Loucy (cell line): ENCODE data around the gene INPP5D.

Experiments used
- H2AFZ ChIP-seq: fragments of 200-600 bp; sonication (generic); 2 replicates; pipeline ENCODE4 v1.6.0; 2016; ENCODE audit warnings: antibody characterized with exemption, mild to moderate bottlenecking, low read length, moderate library complexity
- H3F3A ChIP-seq: fragments of 200-600 bp; 2 replicates; pipeline ENCODE4 v1.6.0; 2016; ENCODE audit warnings: antibody characterized with exemption, low read depth, mild to moderate bottlenecking
- H3K27me3 ChIP-seq: fragments of 200-600 bp; sonication (generic); 2 replicates; pipeline ENCODE4 v1.6.1; 2014; ENCODE audit warnings: low read length, mild to moderate bottlenecking; ENCODE audit not compliant: insufficient read depth, poor library complexity, severe bottlenecking
- H3K36me3 ChIP-seq: fragments of 200-600 bp; sonication (generic); 2 replicates; pipeline ENCODE4 v1.6.1; 2016; ENCODE audit warnings: low read length; ENCODE audit not compliant: insufficient read depth
- H3K4me1 ChIP-seq: fragments of 200-600 bp; sonication (generic); 2 replicates; pipeline ENCODE4 v1.5.1; 2014; ENCODE audit warnings: low read length, mild to moderate bottlenecking; ENCODE audit not compliant: insufficient read depth, poor library complexity, severe bottlenecking
- H3K4me2 ChIP-seq: fragments of 200-600 bp; sonication (generic); 2 replicates; pipeline ENCODE4 v1.6.0; 2014; ENCODE audit warnings: antibody characterized with exemption, low read length, low read depth, mild to moderate bottlenecking; ENCODE audit not compliant: poor library complexity, severe bottlenecking
- H3K4me3 ChIP-seq: fragments of 200-600 bp; sonication (generic); 2 replicates; pipeline ENCODE4 v1.5.1; 2014; ENCODE audit warnings: low read length, mild to moderate bottlenecking, mixed read lengths; ENCODE audit not compliant: poor library complexity, severe bottlenecking
- H3K79me2 ChIP-seq: fragments of 200-600 bp; sonication (generic); 2 replicates; pipeline ENCODE4 v1.6.1; 2014; ENCODE audit warnings: low read length; ENCODE audit not compliant: insufficient read depth
- H3K9ac ChIP-seq: fragments of 200-600 bp; sonication (generic); 2 replicates; pipeline ENCODE4 v1.6.0; 2014; ENCODE audit warnings: mild to moderate bottlenecking, low read depth, low read length, moderate library complexity; ENCODE audit not compliant: poor library complexity, severe bottlenecking
- H3K9me2 ChIP-seq: fragments of 200-600 bp; sonication (generic); replicated peaks from 2 replicates; pipeline ENCODE4 v1.6.1; 2016; ENCODE audit warnings: low read depth, low read length, mixed read lengths
- H3K9me3 ChIP-seq: fragments of 200-600 bp; sonication (generic); 2 replicates; pipeline ENCODE4 v1.6.1; 2014; ENCODE audit warnings: mild to moderate bottlenecking, antibody characterized with exemption, low read length, low read depth; ENCODE audit not compliant: insufficient read depth
- H4K20me1 ChIP-seq: fragments of 200-600 bp; sonication (generic); 2 replicates; pipeline ENCODE4 v1.6.0; 2014; ENCODE audit warnings: antibody characterized with exemption, low read length, mild to moderate bottlenecking; ENCODE audit not compliant: insufficient read depth, poor library complexity, severe bottlenecking
- CTCF ChIP-seq: fragments of 200-600 bp; sonication (generic); conservative IDR thresholded peaks from 2 replicates; pipeline ENCODE4 v1.5.1; 2014; ENCODE audit warnings: mild to moderate bottlenecking, antibody characterized with exemption, low read length
- EZH2phosphoT487 ChIP-seq: fragments of 200-600 bp; IDR thresholded peaks from 2 replicates; pipeline ENCODE4 v1.6.1; 2018; ENCODE audit warnings: antibody characterized with exemption, mild to moderate bottlenecking, moderate library complexity, borderline replicate concordance

INPP5D gene

GRCh38 chr2:233221378-233222063 is 161.4 kb downstream of the INPP5D start:
- no peak for TF ChIP-seq EZH2phosphoT487
- no peak for TF ChIP-seq CTCF
- Histone ChIP-seq H3K4me2 (no peak overlapping the region), H3K9me2 (no peaks in the 10 kb centered on the region), H4K20me1 (no peaks in the 10 kb centered on the region), H3F3A (no peaks in the 10 kb centered on the region), H3K27me3 (no peaks in the 10 kb centered on the region), H3K36me3 (no peaks in the 10 kb centered on the region), H3K79me2 (no peaks in the 10 kb centered on the region), H3K4me1 (peaks cover 12% of the 10 kb centered on the region), H2AFZ (no peak overlapping the region), H3K9ac (no peak overlapping the region), H3K4me3 (no peak overlapping the region), H3K9me3 (no peaks in the 10 kb centered on the region)

GRCh38 chr2:233223059-233223894 is 163.1 kb downstream of the INPP5D start:
- Histone ChIP-seq H3K4me2 (no peak overlapping the region), H3K27me3 (no peaks in the 10 kb centered on the region), H2AFZ (no peak overlapping the region), H3K4me3 (no peak overlapping the region), H3K36me3 (no peaks in the 10 kb centered on the region), H3K9me3 (no peaks in the 10 kb centered on the region), H3K79me2 (no peaks in the 10 kb centered on the region), H3F3A (no peaks in the 10 kb centered on the region), H4K20me1 (no peaks in the 10 kb centered on the region), H3K9me2 (no peaks in the 10 kb centered on the region), H3K9ac (no peak overlapping the region), H3K4me1 (peaks cover 16% of the 10 kb centered on the region)
- TF ChIP-seq EZH2phosphoT487 (no peak), CTCF (no peak)

GRCh38 chr2:233225230-233226068 is 165.3 kb downstream of the INPP5D start:
- Histone ChIP-seq H3K4me1 (peaks cover 16% of the 10 kb centered on the region), H4K20me1 (no peaks in the 10 kb centered on the region), H3K9me2 (no peaks in the 10 kb centered on the region), H2AFZ (peak overlapping the region; percentile 47), H3K4me3 (no peak overlapping the region), H3K4me2 (peak overlapping the region; percentile 23), H3K27me3 (no peaks in the 10 kb centered on the region), H3K9me3 (no peaks in the 10 kb centered on the region), H3K79me2 (no peaks in the 10 kb centered on the region), H3F3A (no peaks in the 10 kb centered on the region), H3K36me3 (no peaks in the 10 kb centered on the region), H3K9ac (no peak overlapping the region)
- TF ChIP-seq CTCF (no peak), EZH2phosphoT487 (no peak)
